GM12872 (cell line): ENCODE data around the gene MANSC1.

Source experiments
- CTCF ChIP-seq: IDR thresholded peaks from 3 replicates; pipeline ENCODE4 v1.5.1; 2011; ENCODE audit warnings: low read depth, mild to moderate bottlenecking, low read length, moderate library complexity; ENCODE audit not compliant: insufficient read depth

The MANSC1 gene

GRCh38 chr12:12331244-12331771, 18.7 kb downstream of the MANSC1 start:
- TF ChIP-seq CTCF = no peak

- peak; percentile 71 for TF ChIP-seq CTCF
These were observed 22.2 kb downstream of the MANSC1 start for GRCh38 chr12:12327802-12328201.

- no peak for TF ChIP-seq CTCF
These were observed 23.8 kb downstream of the MANSC1 start for GRCh38 chr12:12326262-12326661.

- no peak for TF ChIP-seq CTCF
These were observed 26.5 kb downstream of the MANSC1 start for GRCh38 chr12:12323591-12323990.

- no peak for TF ChIP-seq CTCF
These were observed 26.9 kb downstream of the MANSC1 start for GRCh38 chr12:12323118-12323517.

GRCh38 chr12:12319451-12320183, 30.4 kb downstream of the MANSC1 start:
- TF ChIP-seq CTCF = no peak

GRCh38 chr12:12315838-12316237, 34.2 kb downstream of the MANSC1 start:
- no peak for TF ChIP-seq CTCF
